ENCODE measurements around the gene LYRM2. TPM values are rescaled to one million over a fixed set of nuclear protein-coding genes. Genes with fewer than 3 reads are reported as not detected.
"Not testable (repeated sequence)": the region's sequence is repeated elsewhere in the genome, so short reads cannot be mapped to it uniquely, and the experiment has no call there.

The LYRM2 gene
- total and polyA plus RNA-seq, 9 donors, result 11.8 to 44.0 (median 26.2) TPM

GRCh38 chr6:89643406-89643805 lies 4.9 kb upstream of the LYRM2 start:
- H3K9me3 ChIP-seq, result no peaks in the 10 kb centered on the region
- peaks cover 1% of the 10 kb centered on the region for H3K4me1 ChIP-seq (ENCODE audit: insufficient read depth)
- 63 to 64% (median 63%) methylated on average over 3 of the region's 3 CpGs for WGBS, 3 donors
- intact Hi-C loops (cut with DNase I), result no loop called here
- H3K36me3 ChIP-seq, result no peaks in the 10 kb centered on the region
- H3K27ac ChIP-seq, result no peak overlapping the region
- no peak overlapping the region for H3K4me3 ChIP-seq
- H3K27me3 ChIP-seq, result no peaks in the 10 kb centered on the region
- no peak for TF ChIP-seq CTCF (IDR thresholded peaks at IDR 0.05)
- no peak for TF ChIP-seq POLR2A (IDR thresholded peaks at IDR 0.05)
- DNase-seq, result no peak

- no peak overlapping the region for H3K27ac ChIP-seq
- no peak overlapping the region for H3K4me3 ChIP-seq
- TF ChIP-seq CTCF (IDR thresholded peaks at IDR 0.05) (no peak), POLR2A (IDR thresholded peaks at IDR 0.05) (no peak), EP300 (IDR thresholded peaks at IDR 0.05) (no peak)
- no peaks in the 10 kb centered on the region for H3K27me3 ChIP-seq
- H3K36me3 ChIP-seq, result no peaks in the 10 kb centered on the region
- no peak for DNase-seq
- intact Hi-C loops (cut with DNase I), result no loop called here
- H3K4me1 ChIP-seq (ENCODE audit: insufficient read depth), result peaks cover 1% of the 10 kb centered on the region
- 67 to 84% (median 75%) methylated on average over 3 of the region's 3 CpGs for WGBS, 3 donors
- H3K9me3 ChIP-seq, result no peaks in the 10 kb centered on the region
Observed at GRCh38 chr6:89642956-89643355, 4.4 kb upstream of the LYRM2 start.

GRCh38 chr6:89641581-89641980 lies 3.0 kb upstream of the LYRM2 start:
- H3K27me3 ChIP-seq; H3K27ac ChIP-seq; H3K36me3 ChIP-seq; intact Hi-C loops (cut with DNase I); H3K4me3 ChIP-seq; H3K4me1 ChIP-seq (ENCODE audit: insufficient read depth); H3K9me3 ChIP-seq; DNase-seq: not testable (repeated sequence)
- WGBS, 3 donors, result 96 to 98% (median 97%) methylated on average over 3 of the region's 3 CpGs

- TF ChIP-seq POLR2A (IDR thresholded peaks at IDR 0.05) (no peak), CTCF (IDR thresholded peaks at IDR 0.05) (no peak), EP300 (IDR thresholded peaks at IDR 0.05) (no peak)
- intact Hi-C loops (cut with DNase I), result no loop called here
- Histone ChIP-seq H3K9me3 (no peaks in the 10 kb centered on the region), H3K27ac (no peak overlapping the region), H3K4me3 (no peak overlapping the region), H3K36me3 (no peaks in the 10 kb centered on the region), H3K27me3 (no peaks in the 10 kb centered on the region), H3K4me1 (ENCODE audit: insufficient read depth) (peaks cover 3% of the 10 kb centered on the region)
- WGBS, 3 donors, result 91 to 95% (median 93%) methylated on average over 4 of the region's 4 CpGs
- no peak for DNase-seq
Observed at GRCh38 chr6:89640804-89641203, 2.3 kb upstream of the LYRM2 start.

- Histone ChIP-seq H3K4me1 (ENCODE audit: insufficient read depth) (peaks cover 3% of the 10 kb centered on the region), H3K4me3 (peak overlapping the region; percentile 69), H3K27me3 (no peaks in the 10 kb centered on the region), H3K36me3 (no peaks in the 10 kb centered on the region), H3K9me3 (no peaks in the 10 kb centered on the region), H3K27ac (peak overlapping the region in 1 of 2 donors; percentile 85)
- no peak for DNase-seq
- intact Hi-C loops (cut with DNase I), result no loop called here
- WGBS, 3 donors, result 15 to 19% (median 16%) methylated on average over 7 of the region's 7 CpGs
- TF ChIP-seq EP300 (IDR thresholded peaks at IDR 0.05) (no peak), POLR2A (IDR thresholded peaks at IDR 0.05) (no peak), CTCF (IDR thresholded peaks at IDR 0.05) (no peak)
Observed at GRCh38 chr6:89637960-89638319, 607 bp downstream of the LYRM2 start.

GRCh38 chr6:89636412-89636811 lies 2.1 kb downstream of the LYRM2 start:
- intact Hi-C loops (cut with DNase I); H3K9me3 ChIP-seq; H3K36me3 ChIP-seq; H3K27me3 ChIP-seq; H3K27ac ChIP-seq; DNase-seq; H3K4me1 ChIP-seq (ENCODE audit: insufficient read depth); H3K4me3 ChIP-seq: not testable (repeated sequence)
- WGBS, 3 donors, result 97 to 100% (median 98%) methylated on average over 3 of the region's 3 CpGs

Data from ovary (tissue), 9 donors.